ENCODE results near the gene CYP11A1.

Gene CYP11A1

DNA sequence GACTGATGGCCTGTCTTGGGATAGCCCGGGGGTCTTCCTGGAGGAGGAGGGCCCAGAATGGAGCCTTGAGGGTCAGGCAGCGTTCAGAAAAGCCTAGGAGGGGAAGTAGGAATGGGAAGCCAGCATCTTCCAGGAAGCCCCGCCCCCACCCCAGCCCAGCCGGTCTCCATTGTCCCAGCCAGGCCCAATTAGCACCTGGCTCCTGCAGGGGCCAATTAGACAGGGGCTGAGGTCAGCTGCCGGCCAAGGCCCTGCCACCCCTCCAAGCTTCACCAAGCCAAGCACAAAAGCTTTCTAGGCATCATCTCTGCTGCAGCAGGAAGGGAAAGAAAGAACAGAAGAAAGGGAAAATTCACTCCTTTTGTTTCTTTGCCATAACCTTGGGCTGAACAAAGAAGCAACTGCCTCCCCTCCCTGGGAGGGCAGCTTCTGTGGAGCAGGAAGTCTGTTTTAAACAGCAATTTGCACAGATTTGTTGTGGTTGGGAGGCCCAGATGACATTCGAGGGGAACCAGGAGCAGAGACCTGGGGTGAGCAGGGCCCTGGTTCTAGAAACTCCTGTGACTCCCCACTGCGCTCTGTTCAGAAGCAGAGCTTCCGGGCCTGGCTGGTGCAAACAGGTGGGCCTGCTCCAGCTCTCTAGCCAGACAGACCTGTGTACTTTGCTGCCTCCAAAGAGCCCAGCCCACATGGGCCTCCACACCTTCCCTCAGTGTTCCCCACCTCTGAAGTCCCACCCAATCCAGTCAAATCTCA, 47.7 kb downstream of the CYP11A1 start:
- no peak for DNase-seq

DNA sequence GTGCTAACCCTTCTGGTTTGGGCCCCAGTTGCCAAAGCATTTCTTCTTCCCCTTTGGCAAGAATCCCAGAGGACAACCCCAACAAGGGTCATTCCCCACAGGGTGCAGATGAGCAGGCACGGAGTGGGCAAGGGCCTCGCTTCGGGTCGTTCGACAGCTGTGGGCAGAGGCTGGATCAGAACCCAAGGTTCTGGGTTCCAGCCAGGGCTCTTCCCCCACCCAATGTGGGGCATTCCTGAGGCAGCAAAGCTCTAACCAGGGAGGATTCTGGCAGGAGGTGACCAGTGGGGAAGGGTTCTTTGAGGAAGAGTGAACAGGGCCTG, 48.3 kb downstream of the CYP11A1 start:
- DNase-seq: no peak

DNA sequence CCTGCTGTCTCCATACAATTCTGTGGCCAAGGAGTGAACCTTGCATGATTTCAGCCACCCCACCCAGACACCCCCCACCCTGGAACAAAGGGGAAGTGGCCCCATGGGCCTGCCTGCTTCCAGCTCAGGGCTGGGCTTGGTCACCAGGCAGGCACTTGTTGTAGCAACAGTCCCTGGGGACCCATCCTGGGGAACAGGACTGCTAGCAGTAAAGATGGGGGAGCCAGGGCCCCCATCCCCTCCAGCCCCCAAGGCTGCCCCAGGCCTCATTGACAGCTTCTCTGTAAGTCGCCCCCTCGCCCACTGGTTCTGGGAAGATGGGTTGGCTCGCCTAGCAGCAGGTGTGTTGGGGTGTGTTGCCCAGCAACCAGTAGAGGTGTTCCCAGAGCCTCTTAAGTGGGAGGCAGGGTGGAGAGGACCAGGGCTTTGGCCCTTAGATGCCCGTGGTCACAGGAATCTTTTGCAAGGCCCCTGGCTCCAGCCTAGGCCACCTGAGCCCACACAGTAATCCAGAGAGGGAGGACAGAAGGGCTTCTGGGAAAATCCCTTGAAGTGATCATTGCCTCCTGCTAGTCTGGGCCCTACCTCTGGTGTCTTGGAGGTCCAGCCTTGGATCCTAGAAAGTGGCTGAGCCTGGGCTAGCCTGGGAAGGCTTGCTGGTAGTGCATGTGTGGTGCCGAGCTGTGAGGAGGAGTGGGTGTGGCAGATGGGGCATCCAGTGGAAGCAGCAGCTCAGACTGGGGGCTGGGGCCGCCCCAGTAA, 48.9 kb downstream of the CYP11A1 start:
- DNase-seq: no peak

DNA sequence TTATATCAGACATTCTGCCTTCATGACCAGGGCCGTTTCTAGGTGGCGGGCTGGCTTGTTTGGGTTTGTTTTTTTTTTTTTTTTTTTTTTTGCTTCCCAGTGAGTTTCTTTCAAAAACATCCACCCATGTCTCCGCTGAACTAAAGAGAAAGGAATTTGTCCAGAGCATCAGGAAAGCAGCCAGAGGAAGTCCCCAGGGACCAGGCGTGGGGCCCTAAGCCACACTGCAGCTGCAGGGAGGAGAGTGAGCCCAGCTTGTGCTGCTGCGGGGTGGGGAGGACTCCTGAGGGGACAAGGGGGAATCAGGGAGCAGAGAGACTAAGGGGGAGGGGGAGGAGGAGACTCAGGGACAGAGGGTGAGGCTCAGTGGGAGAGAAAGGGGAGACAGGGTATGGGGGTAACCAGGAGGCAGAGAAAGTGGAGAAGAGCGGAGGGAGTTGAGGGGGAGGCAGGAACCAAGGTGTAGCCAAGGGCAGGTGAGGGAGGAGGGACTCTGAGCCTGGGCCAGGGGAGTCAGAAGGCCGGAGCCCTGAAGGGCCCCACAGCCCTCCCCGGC, 49.5 kb downstream of the CYP11A1 start:
- DNase-seq: no peak

DNA sequence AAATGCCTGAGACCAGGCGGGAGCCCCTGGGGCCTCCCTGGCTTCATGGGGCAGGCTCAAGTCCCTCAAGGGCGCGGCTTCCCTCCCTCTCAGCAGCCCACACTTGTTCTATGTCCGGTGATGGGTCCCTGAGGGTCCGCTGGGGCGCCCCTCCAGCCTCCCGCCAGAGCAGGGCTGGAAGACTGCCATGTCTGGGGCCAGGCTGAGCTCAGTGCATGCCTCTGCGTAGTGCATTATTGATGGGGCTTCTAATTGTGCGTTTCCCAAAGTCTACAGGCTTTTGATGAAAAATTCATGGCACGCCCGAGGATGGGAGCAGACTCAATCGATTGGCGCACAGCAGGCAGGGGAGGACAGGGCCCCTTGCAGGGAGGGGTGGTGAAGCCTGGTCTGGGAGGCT, 51.3 kb downstream of the CYP11A1 start:
- no peak for DNase-seq

DNA sequence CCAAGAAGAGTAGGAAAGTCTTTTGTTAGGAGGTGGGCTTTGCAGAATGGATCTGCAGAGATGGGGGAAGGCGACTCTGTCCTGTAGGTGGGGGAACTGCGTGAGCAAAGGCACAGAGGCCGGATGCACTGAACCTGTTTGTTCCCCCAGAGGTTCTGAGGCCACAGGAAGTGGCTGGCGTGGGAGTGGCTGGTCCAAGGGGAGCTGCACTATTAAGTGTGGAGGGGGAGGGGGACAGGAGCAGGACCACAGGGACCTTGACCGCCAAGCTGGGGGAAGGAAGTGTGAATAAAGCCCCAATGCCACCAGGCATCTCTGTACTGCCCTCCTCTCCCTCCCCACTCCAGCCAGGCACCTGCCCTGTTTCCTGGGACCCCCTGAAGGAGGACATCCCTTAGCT, 51.8 kb downstream of the CYP11A1 start:
- no peak for DNase-seq

DNA sequence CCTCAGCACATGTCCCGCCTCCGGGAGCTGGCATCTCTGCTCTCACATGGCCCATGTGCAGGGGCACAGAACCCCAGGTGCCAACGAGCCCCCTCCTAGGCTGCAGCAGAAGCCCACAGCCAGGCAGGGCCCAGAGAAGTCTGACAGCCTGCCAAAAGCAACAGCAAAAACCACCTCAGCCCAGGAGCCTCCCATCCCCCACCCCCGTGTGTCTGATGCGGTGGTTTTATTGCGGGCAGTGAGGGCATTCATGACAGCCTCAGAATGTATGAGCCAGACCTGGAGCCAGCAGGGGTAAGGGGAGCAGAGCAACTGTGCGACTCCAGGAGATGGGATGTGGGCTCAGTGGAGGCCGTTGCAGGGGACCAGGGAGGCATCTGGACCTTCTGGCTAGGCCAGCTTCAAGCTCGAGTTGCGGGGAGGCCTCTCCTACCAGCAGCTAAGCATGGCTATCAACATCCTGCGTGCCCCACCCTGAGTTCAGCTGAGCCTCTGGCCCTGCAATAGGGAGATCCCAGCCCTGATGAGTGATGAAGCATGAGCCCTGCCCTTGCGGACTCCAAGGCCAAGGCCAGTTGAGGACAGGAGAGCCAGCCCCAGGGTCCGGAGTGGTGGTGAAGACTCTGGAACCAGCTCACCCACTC, 52.5 kb downstream of the CYP11A1 start:
- no peak for DNase-seq

DNA sequence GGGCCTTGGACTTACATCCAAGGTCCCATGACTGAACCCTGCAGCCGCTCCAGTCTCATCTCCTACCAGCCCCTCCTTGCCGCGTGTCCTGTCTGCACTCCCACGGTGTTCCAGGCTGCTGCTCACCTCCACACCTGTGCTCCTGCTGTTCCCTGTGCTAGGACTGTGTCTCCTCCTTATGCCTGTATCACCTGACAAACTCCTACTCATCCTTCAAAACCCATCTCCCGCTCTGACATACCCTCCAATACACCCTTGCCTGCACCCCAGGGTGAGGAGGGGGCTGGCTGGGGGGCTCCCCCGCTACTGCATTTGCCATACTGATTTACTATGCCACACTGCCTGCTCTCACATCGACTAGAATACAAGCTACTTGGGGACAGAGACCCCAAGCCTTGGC, 53.6 kb downstream of the CYP11A1 start:
- DNase-seq: no peak

DNA sequence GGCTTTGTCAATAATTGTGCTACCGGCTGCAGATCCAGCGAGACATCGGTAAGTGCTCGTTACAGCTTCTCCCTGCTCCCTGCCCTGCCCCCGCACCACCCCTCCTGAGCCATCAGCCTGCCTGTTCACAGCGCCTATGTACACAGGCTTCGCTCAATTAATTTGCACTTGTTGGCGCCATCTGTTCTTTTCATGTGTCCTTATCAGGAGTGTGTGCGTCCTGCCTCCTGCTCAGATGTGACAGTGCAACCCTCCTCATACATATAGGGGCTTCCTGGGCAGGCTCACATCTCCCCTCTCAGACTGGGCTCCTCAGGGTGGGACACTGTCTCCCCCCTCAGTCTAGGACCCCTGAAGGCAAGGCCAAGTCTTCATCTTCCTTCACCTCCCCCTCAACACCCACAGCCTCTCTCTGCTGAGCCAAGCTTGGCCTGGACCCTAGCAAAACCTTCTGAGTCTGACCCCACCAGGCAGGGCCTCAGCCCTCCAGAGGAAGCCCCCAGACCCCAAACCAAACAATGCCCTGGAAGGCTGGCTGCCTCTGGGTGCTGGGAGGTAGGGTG, 54.9 kb downstream of the CYP11A1 start:
- peak; percentile 85 for DNase-seq

DNA sequence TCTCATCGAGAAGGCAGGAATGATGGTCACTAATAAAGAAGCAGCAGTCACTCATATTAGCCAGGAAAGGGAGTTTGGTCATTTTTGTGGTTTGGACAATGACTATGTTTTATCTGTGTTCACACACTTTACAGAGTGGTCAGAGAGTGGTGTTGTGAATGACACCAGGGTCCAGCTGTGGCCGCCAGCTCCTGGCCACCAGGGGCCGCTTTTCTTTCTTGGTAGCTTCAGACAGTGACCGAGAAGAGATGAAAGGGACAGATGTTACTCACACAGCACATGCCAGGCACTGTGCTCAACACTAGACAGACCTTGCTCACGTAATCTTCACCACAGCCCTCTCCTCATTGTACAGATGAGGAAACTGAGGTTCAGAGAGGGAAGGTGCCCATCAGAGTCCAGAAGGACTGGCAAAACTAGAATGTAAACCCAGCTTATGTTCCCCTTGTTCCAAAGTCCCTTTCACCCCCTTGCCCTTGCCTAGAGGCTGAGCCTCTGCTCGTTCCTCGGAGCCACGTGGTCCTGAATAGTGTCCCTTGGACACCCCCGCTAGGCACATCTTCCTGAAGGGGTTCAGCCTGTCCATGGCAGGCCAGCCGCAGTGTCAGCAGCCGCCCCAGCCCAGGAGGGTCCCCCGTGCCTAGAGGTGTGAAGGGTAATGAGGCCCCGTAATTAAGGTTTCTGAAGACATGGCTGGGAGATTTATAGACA, 55.6 kb downstream of the CYP11A1 start:
- no peak for DNase-seq

DNA sequence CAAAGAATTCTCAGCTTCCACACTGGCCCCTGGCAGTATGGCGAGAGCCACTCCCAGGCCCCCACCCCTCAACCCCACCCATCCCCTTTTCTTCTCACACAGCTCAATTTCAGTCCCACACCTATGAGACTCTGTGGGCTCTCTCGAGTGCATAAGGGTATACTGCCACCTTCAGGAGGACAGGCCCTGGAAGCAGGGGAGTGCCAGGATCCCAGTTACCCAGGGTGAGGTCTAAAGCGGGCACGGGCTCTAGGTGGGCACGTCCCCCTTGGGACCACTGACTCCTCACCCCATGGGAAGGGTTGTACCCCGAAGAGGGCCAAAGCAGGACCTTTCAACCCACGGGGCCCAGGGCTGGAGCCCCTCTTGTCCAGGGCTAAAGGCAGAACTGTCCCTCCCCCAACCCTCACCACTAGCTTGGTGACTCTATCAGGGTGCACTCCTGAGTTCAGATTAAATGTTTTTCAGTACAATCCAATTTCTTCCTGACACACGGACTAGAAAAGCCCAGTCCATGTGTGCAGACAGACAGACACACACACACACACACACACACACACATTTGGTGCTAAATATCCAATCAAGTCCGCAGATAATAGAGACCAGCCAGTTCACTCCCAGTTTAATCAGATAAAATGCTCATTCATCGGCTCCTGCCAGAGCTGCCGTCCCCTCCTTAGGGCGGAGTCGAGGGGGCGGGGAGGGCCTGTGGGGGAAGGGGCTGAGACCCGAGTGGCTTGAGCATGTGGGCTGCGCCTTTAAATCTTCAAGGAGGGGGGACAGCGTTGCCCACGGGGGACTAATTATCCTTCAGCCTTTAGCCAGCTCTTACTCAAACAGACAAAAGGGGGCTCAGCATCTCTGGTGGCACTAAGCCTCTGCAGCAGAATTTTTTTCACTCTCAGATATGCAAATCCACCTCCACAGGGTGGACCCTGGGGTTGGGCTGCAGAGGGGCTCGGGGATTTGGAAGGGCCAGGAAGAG, 59.3 kb downstream of the CYP11A1 start:
- DNase-seq: peak; percentile 44

DNA sequence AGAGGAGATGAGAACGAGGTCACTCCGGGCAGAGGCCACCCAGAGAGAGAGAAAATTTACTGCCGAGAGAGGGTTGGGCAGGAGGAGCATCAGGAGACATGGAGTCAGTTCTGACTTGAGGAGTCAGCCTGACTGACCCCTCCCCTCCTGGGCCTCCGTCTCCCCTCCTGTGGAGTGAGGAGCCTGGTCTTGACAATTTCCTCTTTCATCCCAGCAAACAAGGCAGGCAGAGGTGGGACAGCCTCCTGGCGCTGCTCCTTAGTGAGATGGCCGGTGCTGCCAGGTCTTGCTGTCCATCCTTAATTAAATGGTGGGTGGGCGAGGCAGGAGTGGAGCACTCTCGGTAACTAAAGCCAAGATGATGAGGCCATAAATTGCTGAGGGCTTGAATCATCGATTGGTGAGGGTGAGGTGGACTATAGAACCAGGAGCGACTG, 60.6 kb downstream of the CYP11A1 start:
- DNase-seq: no peak

DNA sequence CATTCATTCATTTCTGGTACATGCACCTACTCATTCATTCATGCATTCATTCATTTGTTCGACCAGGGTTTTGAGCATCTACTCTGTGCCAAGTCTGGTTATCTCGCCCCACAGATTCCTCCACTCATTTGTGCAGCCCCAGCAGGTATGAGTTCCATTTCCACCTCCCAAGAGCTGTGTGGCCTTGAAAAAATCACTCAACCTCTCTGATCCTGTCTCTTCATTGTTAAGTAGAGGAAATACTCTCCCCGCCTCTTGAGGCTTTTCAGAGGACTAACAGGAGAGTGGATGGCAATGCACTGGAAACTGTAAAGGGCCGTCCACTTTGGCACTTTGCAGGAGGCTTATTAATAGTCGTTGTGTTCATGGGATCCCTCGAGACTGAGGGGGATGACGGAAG, 61.8 kb downstream of the CYP11A1 start:
- no peak for DNase-seq

DNA sequence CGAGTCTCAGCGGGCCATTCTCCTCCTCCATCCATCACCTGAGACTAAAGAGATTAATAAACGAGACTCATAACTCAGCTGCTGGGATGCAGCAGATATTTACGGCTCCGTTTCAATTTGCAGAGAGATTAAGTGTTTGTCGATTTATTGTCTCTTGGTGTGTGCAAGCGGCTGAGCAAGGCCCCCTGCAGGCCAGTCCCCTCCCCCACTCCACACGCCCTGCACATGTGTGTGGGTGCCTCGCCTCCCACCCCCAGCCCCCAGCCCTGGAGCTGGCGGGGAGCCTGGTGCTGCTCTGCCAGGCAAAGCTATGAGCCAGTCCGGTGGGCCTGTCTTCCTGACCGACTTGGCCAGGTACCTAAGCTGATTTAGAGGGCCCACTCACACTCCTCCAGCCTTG, 63.0 kb downstream of the CYP11A1 start:
- DNase-seq: no peak

DNA sequence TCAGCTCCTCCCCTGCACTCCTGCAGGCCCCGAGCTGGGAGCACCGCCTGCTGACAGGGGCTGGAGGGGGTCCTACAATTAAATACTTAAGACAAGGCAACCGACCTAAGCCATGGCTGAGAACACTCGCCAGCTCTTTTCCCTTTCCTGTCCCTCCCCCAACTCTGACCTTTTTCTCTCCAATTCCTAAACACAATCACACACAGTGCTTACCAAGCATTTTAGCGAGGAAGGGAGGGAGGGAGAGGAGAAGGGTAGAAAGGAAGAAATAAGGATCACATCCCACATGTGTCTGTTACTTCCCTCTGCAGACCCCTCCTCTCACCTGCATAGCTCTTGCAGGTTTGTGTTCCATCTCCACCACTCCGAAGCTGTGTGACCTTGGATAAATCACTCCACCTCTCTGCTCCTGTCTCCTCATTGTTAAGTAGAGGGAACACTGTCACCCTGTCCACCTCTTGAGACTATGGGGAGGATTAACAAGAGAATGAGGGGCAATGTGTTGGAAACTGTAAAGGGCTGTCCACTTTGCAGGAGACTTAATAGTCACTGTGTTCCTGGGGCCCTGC, 63.6 kb downstream of the CYP11A1 start:
- no peak for DNase-seq

DNA sequence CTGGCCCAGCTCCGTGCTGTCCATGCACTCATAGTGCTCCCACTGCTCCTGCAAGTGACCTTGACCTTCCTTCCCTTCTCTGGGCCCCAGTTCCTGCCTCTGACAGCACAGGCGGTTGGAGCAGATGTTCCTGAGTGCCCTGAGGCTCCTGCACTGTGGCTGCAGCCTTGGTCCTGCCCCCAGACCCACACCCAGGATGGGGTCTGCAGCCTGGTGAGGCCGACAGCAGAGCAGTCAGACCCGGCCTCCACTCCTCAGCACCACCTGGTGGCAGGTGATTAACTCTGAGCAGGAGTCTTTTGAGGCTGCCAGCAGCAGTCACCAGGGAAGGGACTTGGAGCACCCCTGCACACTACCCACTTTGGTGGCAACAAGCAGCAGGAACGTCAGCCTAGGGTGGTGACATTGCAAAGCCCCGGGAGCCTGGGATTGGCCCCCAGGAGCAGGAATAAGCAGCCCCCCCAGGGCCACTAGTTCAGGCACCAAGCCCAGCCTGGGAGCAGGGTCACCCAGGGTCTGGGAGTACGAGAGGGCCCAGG, 64.6 kb downstream of the CYP11A1 start:
- peak; percentile 8 for DNase-seq

DNA sequence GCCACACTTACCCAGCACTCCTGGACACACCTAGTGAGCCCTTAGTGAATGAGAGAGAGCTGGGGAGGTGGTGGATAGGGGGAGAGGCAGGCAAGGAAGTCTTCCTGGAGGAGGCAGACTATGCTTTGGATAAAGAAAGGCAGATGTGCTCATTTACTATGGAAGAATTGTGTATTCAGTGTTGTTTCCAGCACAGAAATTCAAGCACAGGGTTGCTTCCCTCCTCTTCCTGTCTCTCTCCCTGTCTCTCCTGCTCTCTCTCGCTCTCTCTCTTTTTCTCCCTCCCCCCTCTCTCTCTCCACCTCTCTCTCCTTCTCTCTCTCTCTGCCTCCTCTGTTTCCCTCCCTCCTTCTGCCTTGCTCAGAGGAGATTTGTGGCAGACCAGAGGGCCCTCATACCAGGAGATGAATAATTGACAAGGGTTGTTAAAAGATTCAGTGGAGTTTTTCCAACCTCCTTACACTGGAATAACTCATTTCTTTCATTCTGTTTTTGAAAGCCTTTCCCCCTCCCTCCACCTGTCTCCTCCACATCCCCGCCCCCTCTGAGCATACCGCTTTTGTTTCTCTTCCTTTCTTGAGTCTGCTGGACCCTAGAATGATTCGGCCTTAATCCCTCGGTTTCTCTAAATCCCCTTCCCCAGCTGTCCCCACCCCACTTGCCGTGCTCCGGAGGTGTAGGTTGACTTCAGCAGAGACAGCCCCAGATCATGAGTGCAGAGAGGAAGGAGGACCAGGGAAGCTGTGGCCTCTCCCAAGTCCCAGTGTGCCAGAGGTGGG, 65.7 kb downstream of the CYP11A1 start:
- DNase-seq: no peak

DNA sequence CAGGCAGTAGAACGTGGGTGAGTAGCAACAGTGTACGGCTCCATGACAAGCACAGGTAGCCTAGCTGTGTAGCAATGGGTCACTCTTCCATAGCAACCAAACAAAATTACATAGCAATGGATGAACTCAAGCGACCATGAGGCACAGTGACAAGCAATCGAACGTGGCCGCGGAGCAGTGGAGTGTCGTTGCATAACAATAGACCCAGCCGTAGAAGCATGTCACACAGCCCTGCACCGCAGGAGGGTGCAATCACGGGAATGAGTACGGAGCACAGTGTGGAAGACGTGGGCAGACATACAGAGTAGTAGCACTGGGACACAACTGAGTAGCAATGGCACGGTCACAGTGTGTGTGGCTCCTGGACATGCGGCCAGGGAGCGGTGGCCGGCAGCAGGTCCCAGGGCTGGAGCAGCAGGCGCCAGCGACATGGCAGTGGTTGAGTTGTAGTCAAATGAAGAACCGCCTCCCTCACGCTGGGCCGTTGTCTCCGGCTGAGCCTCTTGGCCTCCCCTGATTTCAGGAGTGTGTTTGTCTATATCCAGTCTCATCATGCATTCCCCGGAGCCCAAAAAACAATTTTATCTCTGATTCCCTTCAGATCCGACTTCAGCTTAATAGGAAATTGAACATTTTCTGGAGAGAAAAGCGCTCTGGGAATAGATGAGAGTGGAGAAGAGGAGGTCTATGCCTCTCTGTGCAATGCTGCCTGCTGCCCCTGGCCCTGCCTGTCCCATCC, 67.2 kb downstream of the CYP11A1 start:
- DNase-seq: no peak

DNA sequence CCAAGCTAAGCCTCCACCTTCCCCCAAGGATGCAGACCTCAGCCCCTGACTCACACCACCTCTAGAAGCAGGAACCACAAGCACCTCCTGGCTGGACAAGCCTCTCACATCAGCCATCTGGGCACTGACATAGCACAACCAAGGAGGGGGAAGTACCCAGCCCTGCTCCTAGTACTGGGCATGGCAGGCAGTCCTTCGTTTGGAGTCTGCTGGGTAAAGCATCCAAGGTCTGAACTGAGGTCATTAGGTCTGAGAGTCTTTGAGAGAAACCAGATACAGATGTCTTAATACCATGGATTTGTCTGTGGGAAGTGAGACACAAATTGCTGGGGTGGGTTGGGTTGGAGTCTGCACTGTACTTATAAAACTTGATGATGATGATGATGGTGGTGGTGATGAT, 69.6 kb downstream of the CYP11A1 start:
- no peak for DNase-seq
